Sigmoid colon (tissue), 7 donors: ENCODE data around the gene NPAS1. TPM values are rescaled to one million over a fixed set of nuclear protein-coding genes. Genes with fewer than 3 reads are reported as not detected.

Source experiments
- DNase-seq: peaks from one replicate; pipeline ENCODE4 v3.0.0-alpha.2; 2019
- H3K27ac ChIP-seq, 4 donors: fragments of 200-600 bp; sonication (generic); one replicate each; pipeline ENCODE4 v1.5.1; 2016 to 2019; ENCODE audit warnings: mild to moderate bottlenecking in 1 of 4
- H3K27me3 ChIP-seq, 3 donors: fragments of 200-600 bp; sonication (generic); one replicate each; pipeline ENCODE4 v1.5.1; 2019; ENCODE audit warnings: mild to moderate bottlenecking in 1 of 3
- H3K36me3 ChIP-seq, 4 donors: fragments of 200-600 bp; sonication (generic); one replicate each; pipeline ENCODE4 v1.5.1; 2016 to 2019
- H3K4me1 ChIP-seq, 4 donors: fragments of 200-600 bp; sonication (generic); one replicate each; pipeline ENCODE4 v1.5.1; 2017 to 2019
- H3K4me3 ChIP-seq, 4 donors: fragments of 200-600 bp; sonication (generic); one replicate each; pipeline ENCODE4 v1.5.1; 2017 to 2019; ENCODE audit warnings: mild to moderate bottlenecking in 2 of 4, moderate library complexity in 1 of 4
- H3K9me3 ChIP-seq, 4 donors: fragments of 200-600 bp in 3 of 4; sonication (generic) in 3 of 4; one replicate each; pipeline versions ENCODE4 v1.5.1 to v1.6.1; 2013 to 2019
- CTCF ChIP-seq, 4 experiments: fragments of 450-650 bp in 3 of 4; fragments of 200-600 bp in 1 of 4; IDR thresholded peaks; one replicate each; pipeline ENCODE4 v1.5.1; 2016 to 2019; ENCODE audit warnings: antibody characterized with exemption in 4 of 4, mild to moderate bottlenecking in 3 of 4, moderate library complexity in 2 of 4
- EP300 ChIP-seq, 4 donors: sonication (generic); formaldehyde crosslinking; IDR thresholded peaks; one replicate each; pipeline ENCODE4 v1.6.1; 2017; ENCODE audit warnings: antibody characterized with exemption in 4 of 4
- POLR2A ChIP-seq, 2 donors: fragments of 450-650 bp; IDR thresholded peaks; one replicate each; pipeline ENCODE4 v1.6.1; 2016; ENCODE audit warnings: antibody characterized with exemption in 2 of 2, mild to moderate bottlenecking in 2 of 2, moderate library complexity in 2 of 2
- POLR2AphosphoS5 ChIP-seq, 4 donors: sonication (generic); formaldehyde crosslinking; IDR thresholded peaks; one replicate each; pipeline ENCODE4 v1.6.1; 2017; ENCODE audit warnings: antibody characterized with exemption in 4 of 4
- WGBS, 2 donors: extraction: QIAGEN DNeasy Blood & Tissue Kit; methylation state at CpG; one replicate each; pipeline ENCODE4 v1.1.7; 2013; 5-methylcytosine and 5-hydroxymethylcytosine counted together
- intact Hi-C: fragments of 100-400 bp; cut with DNase I; formaldehyde crosslinking; loops from one replicate; pipeline ENCODE4 v1.15.1; 2023
- polyA plus RNA-seq, 3 donors: library from polyadenylated mRNA; stranded (reverse); fragments of 200-250 nt; gene quantifications; one replicate each; pipeline ENCODE4 v1.2.3, GENCODE V29; 2013
- total RNA-seq, 4 donors: library from RNA; depleted of rRNA; stranded (reverse); fragments of >200 nt; gene quantifications; one replicate each; pipeline ENCODE4 v1.1.0, GENCODE V29; 2016
- donor health status: healthy with polysubstance abuse.
- donor health status: Bipolar disorder and iron deficiency.
- donor health status: healthy.

Gene NPAS1
- total and polyA plus RNA-seq, 7 donors = 0.28 to 1.4 (median 0.85) TPM; not detected in 3

GRCh38 chr19:47084879-47085439 lies 65.3 kb downstream of the NPAS1 start:
- no peak for DNase-seq
- no peaks in the 10 kb centered on the region for H3K27me3 ChIP-seq
- H3K36me3 ChIP-seq = peaks cover 30 to 99% (median 71%) of the 10 kb centered on the region in 4 donors
- peaks cover 0 to under 1% (median under 1%) of the 10 kb centered on the region in 4 donors for H3K4me1 ChIP-seq
- TF ChIP-seq EP300 (IDR thresholded peaks at IDR 0.05) (no peak), POLR2A (IDR thresholded peaks at IDR 0.05) (no peak), POLR2AphosphoS5 (IDR thresholded peaks at IDR 0.05) (no peak), CTCF (IDR thresholded peaks at IDR 0.05) (no peak)
- intact Hi-C loops = no loop called here
- H3K4me3 ChIP-seq = no peak overlapping the region
- H3K27ac ChIP-seq = no peak overlapping the region
- no peaks in the 10 kb centered on the region for H3K9me3 ChIP-seq
- 94% methylated on average over 24 of the region's 24 CpGs for WGBS, 2 donors

GRCh38 chr19:47086280-47086679 lies 66.6 kb downstream of the NPAS1 start:
- no peak for DNase-seq
- TF ChIP-seq CTCF (IDR thresholded peaks at IDR 0.05) (no peak), POLR2A (IDR thresholded peaks at IDR 0.05) (no peak), POLR2AphosphoS5 (IDR thresholded peaks at IDR 0.05) (no peak), EP300 (IDR thresholded peaks at IDR 0.05) (no peak)
- no peaks in the 10 kb centered on the region for H3K4me1 ChIP-seq
- no peak overlapping the region for H3K4me3 ChIP-seq
- H3K36me3 ChIP-seq = peaks cover 31 to 98% (median 76%) of the 10 kb centered on the region in 4 donors
- 95 to 97% methylated on average over 17 of the region's 17 CpGs for WGBS, 2 donors
- no peak overlapping the region for H3K27ac ChIP-seq
- intact Hi-C loops = no loop called here
- no peaks in the 10 kb centered on the region for H3K9me3 ChIP-seq
- H3K27me3 ChIP-seq = no peaks in the 10 kb centered on the region

- Histone ChIP-seq H3K4me1 (peaks cover 0 to 20% (median 8%) of the 10 kb centered on the region in 4 donors), H3K27me3 (no peaks in the 10 kb centered on the region), H3K9me3 (no peaks in the 10 kb centered on the region), H3K4me3 (no peak overlapping the region), H3K27ac (no peak overlapping the region), H3K36me3 (peaks cover 22 to 94% (median 55%) of the 10 kb centered on the region in 4 donors)
- intact Hi-C loops = no loop called here
- DNase-seq = no peak
- TF ChIP-seq CTCF (IDR thresholded peaks at IDR 0.05) (no peak), POLR2AphosphoS5 (IDR thresholded peaks at IDR 0.05) (no peak), EP300 (IDR thresholded peaks at IDR 0.05) (no peak), POLR2A (IDR thresholded peaks at IDR 0.05) (no peak)
- 85 to 94% methylated on average over 21 of the region's 21 CpGs for WGBS, 2 donors
Observed at GRCh38 chr19:47089767-47090350, 70.2 kb downstream of the NPAS1 start.

GRCh38 chr19:47093254-47093653 lies 73.6 kb downstream of the NPAS1 start:
- no peak for DNase-seq
- Histone ChIP-seq H3K36me3 (peaks cover 10 to 61% (median 32%) of the 10 kb centered on the region in 4 donors), H3K4me1 (peaks cover 0 to 54% (median 35%) of the 10 kb centered on the region in 4 donors), H3K27ac (peak overlapping the region; percentile 3 to 54 (median 18)), H3K9me3 (no peaks in the 10 kb centered on the region), H3K4me3 (no peak overlapping the region), H3K27me3 (no peaks in the 10 kb centered on the region)
- 83 to 90% methylated on average over 5 of the region's 5 CpGs for WGBS, 2 donors
- intact Hi-C loops = no loop called here
- TF ChIP-seq POLR2A (IDR thresholded peaks at IDR 0.05) (no peak), CTCF (IDR thresholded peaks at IDR 0.05) (no peak), EP300 (IDR thresholded peaks at IDR 0.05) (no peak), POLR2AphosphoS5 (IDR thresholded peaks at IDR 0.05) (no peak)
